HepG2 (cell line): ENCODE measurements around the gene ZNF492. TPM values are rescaled to one million over a fixed set of nuclear protein-coding genes. Genes with fewer than 3 reads are reported as not detected.

ENCODE experiments used
- ATAC-seq: fragments of 200-7000 bp; cut with Tn5 transposase; 3 replicates; pipeline ENCODE4 v1.9.1; 2020; ENCODE audit warnings: mild to moderate bottlenecking, moderate library complexity
- BruUV-seq: library from RNA; stranded (reverse); fragments of 400-500 nt; replicated peaks from 2 replicates; lab custom pipeline; 2021; lab: Mats Ljungman, UMichigan
- CTCF ChIA-PET: fragments of 300-600 bp; formaldehyde crosslinking; extraction: SDS; loops from one replicate; lab custom pipeline; 2021; ENCODE audit warnings: low total read pairs, inconsistent platforms, low intra/inter-chr PET ratio; lab: Yijun Ruan, JAX
- POLR2A ChIA-PET: fragments of 350-600 bp; sonication (Branson Sonifier 250); formaldehyde crosslinking; loops from one replicate; lab custom pipeline; 2020; ENCODE audit warnings: antibody characterized with exemption, inconsistent platforms; lab: Yijun Ruan, JAX
- DNase-seq: peaks from one replicate; pipeline ENCODE4 v3.0.0-alpha.2; 2015; ENCODE audit warnings: low spot score
- FAIRE-seq: peaks from 3 replicates; lab custom pipeline; 2011; peaks lifted over from hg19 to GRCh38; lab: Jason Lieb, UNC
- H2AFZ ChIP-seq: one replicate; pipeline ENCODE4 v1.6.1; 2011; ENCODE audit warnings: low read length, inconsistent platforms
- H3K27ac ChIP-seq: fragments of 300-600 bp; 3 replicates; pipeline ENCODE4 v1.8.0; 2011; ENCODE audit warnings: mixed run types, mild to moderate bottlenecking, mixed read lengths, low read length, inconsistent platforms; ENCODE audit not compliant: insufficient read depth; ENCODE audit errors: extremely low read length
- H3K27me3 ChIP-seq, 2 experiments: fragments of 200-600 bp in 1 of 2; 2 replicates in 1 of 2; 3 replicates in 1 of 2; pipeline versions ENCODE4 v1.6.0 to v1.8.0; 2011; ENCODE audit warnings: low read length in 2 of 2, mild to moderate bottlenecking in 2 of 2, moderate library complexity in 2 of 2, inconsistent platforms in 1 of 2; ENCODE audit not compliant: insufficient read depth in 2 of 2, control insufficient read depth in 1 of 2
- H3K36me3 ChIP-seq, 2 experiments: fragments of 200-600 bp in 1 of 2; replicated peaks in 1 of 2; 2 replicates in 1 of 2; 3 replicates in 1 of 2; pipeline versions ENCODE4 v1.5.1 to v1.8.0; 2011; ENCODE audit warnings: low read length in 2 of 2, inconsistent platforms in 1 of 2; ENCODE audit not compliant: insufficient read depth in 2 of 2, control insufficient read depth in 1 of 2
- H3K4me1 ChIP-seq: 2 replicates; pipeline ENCODE4 v1.5.1; 2012; ENCODE audit warnings: low read length, inconsistent platforms; ENCODE audit not compliant: insufficient read depth
- H3K4me2 ChIP-seq: 2 replicates; pipeline ENCODE4 v1.6.0; 2011; ENCODE audit warnings: low read depth, low read length, inconsistent platforms
- H3K4me3 ChIP-seq, 3 experiments: fragments of 200-600 bp in 1 of 3; sonication (generic), shearing (Covaris generic) in 1 of 3; replicated peaks in 1 of 3; 2 replicates each; pipeline ENCODE4 v1.5.1; 2011 to 2016; ENCODE audit warnings: low read length in 3 of 3, inconsistent platforms in 2 of 3, low read depth in 2 of 3, mild to moderate bottlenecking in 2 of 3, control low read depth in 1 of 3, mixed read lengths in 1 of 3; ENCODE audit not compliant: insufficient read depth in 1 of 3
- H3K79me2 ChIP-seq: one replicate; pipeline ENCODE4 v1.6.1; 2011; ENCODE audit warnings: low read length, inconsistent platforms; ENCODE audit not compliant: insufficient read depth
- H3K9ac ChIP-seq: 2 replicates; pipeline ENCODE4 v1.6.0; 2011; ENCODE audit warnings: mild to moderate bottlenecking, low read depth, low read length, inconsistent platforms; ENCODE audit not compliant: insufficient read depth
- H3K9me3 ChIP-seq: 2 replicates; pipeline ENCODE4 v1.5.1; 2012; ENCODE audit warnings: mild to moderate bottlenecking, low read length
- H4K20me1 ChIP-seq: 2 replicates; pipeline ENCODE4 v1.6.0; 2011; ENCODE audit warnings: inconsistent platforms, mild to moderate bottlenecking, low read length, moderate library complexity; ENCODE audit not compliant: insufficient read depth
- ARID5B ChIP-seq: IDR thresholded peaks from 2 replicates; pipeline ENCODE4 v1.4.0; 2020; ENCODE audit warnings: mild to moderate bottlenecking, missing genetic modification reagents
- BRD4 ChIP-seq: sonication (generic); formaldehyde crosslinking; IDR thresholded peaks from 2 replicates; pipeline ENCODE4 v1.4.0; 2020; ENCODE audit warnings: missing genetic modification reagents
- HMG20B ChIP-seq: conservative IDR thresholded peaks from 2 replicates; pipeline ENCODE4 v1.6.1; 2016; ENCODE audit warnings: missing genetic modification reagents, missing compliant biosample characterization
- RORA ChIP-seq: sonication (generic); formaldehyde crosslinking; IDR thresholded peaks from 2 replicates; pipeline ENCODE4 v1.5.0; 2020; ENCODE audit warnings: mild to moderate bottlenecking, missing genetic modification reagents, moderate library complexity
- SOX6 ChIP-seq, 2 experiments: fragments of 450-650 bp in 1 of 2; sonication (generic) in 1 of 2; formaldehyde crosslinking in 1 of 2; IDR thresholded peaks; 2 replicates each; pipeline versions ENCODE4 v1.4.0 to v1.6.1; 2017 to 2020; ENCODE audit warnings: antibody characterized with exemption in 1 of 2, mild to moderate bottlenecking in 1 of 2, missing genetic modification reagents in 1 of 2
- ZBTB34 ChIP-seq: sonication (generic); formaldehyde crosslinking; IDR thresholded peaks from 2 replicates; pipeline ENCODE4 v1.8.0; 2022; ENCODE audit warnings: mild to moderate bottlenecking, missing genetic modification reagents
- ZNF329 ChIP-seq: sonication (generic); formaldehyde crosslinking; IDR thresholded peaks from 2 replicates; pipeline ENCODE4 v1.9.0; 2021; ENCODE audit warnings: low read depth, mild to moderate bottlenecking, missing genetic modification reagents
- ZNF652 ChIP-seq: IDR thresholded peaks from 2 replicates; pipeline ENCODE4 v1.6.1; 2016; ENCODE audit warnings: low read depth, borderline replicate concordance
- ZNF781 ChIP-seq: sonication (generic); formaldehyde crosslinking; IDR thresholded peaks from 2 replicates; pipeline ENCODE4 v1.5.1; 2020; ENCODE audit warnings: borderline replicate concordance, mild to moderate bottlenecking, missing genetic modification reagents; ENCODE audit errors: not compliant biosample characterization
- WGBS: methylation state at CpG from one replicate; pipeline ENCODE4 v1.1.6; 2017; ENCODE audit warnings: low lambda C conversion rate; 5-methylcytosine and 5-hydroxymethylcytosine counted together
- in situ Hi-C: cut with HindIII; loops from 2 replicates; pipeline ENCODE4 v1.10.0; 2017; ENCODE audit warnings: low pct_unique_long_range_greater_than_20kb; ENCODE audit not compliant: extremely low pct_ligation_motif_present
- intact Hi-C: fragments of 100-400 bp; cut with micrococcal nuclease; formaldehyde crosslinking; loops from one replicate; pipeline ENCODE4 v1.10.0; 2022; ENCODE audit not compliant: unreplicated experiment
- polyA plus RNA-seq, 8 experiments: library from polyadenylated mRNA; depleted of rRNA in 3 of 8; stranded (reverse) in 7 of 8; unstranded in 1 of 8; fragments of >200 nt; fragmentation: Illumina TruSeq in 4 of 8; extraction: Trizol in 4 of 8; gene quantifications; 2 replicates each; pipeline versions ENCODE4 v1.2.1 to v1.2.3, GENCODE V29; 2011 to 2016; ENCODE audit warnings: low read depth in 4 of 8, missing spikeins in 1 of 8, mixed read lengths in 1 of 8; ENCODE audit not compliant: insufficient read depth in 1 of 8
- total RNA-seq, 5 experiments: library from RNA; depleted of rRNA; stranded (reverse); fragments of >200 nt; fragmentation: Illumina TruSeq; extraction: Trizol; gene quantifications; 2 replicates each; pipeline ENCODE4 v1.2.3, GENCODE V29; 2016; ENCODE audit warnings: low read depth in 1 of 5

The ZNF492 gene
- total and polyA plus RNA-seq, 2 of the 13 experiments (the other 11 are each of a cell fraction or from before 2014, with no cell fraction given), result not detected

GRCh38 chr19:22622901-22623840 lies 11.0 kb upstream of the ZNF492 start:
- no peak for DNase-seq

GRCh38 chr19:22623841-22624221 lies 10.3 kb upstream of the ZNF492 start:
- Histone ChIP-seq H3K79me2 (no peaks in the 10 kb centered on the region), H3K4me2 (no peak overlapping the region), H3K4me1 (no peaks in the 10 kb centered on the region), H3K36me3 (no peaks in the 10 kb centered on the region), H3K27ac (no peak overlapping the region), H2AFZ (no peak overlapping the region), H3K9ac (no peak overlapping the region), H3K9me3 (peaks cover 81% of the 10 kb centered on the region), H3K4me3 (no peak overlapping the region), H4K20me1 (no peaks in the 10 kb centered on the region), H3K27me3 (no peaks in the 10 kb centered on the region)
- in situ Hi-C loops, result no loop called here
- WGBS, result 20% methylated on average over 1 of the region's 16 CpGs
- BruUV-seq, result no TSS peak
- FAIRE-seq (no peak), DNase-seq (no peak), ATAC-seq (no peak)
- intact Hi-C loops, result no loop called here
- POLR2A ChIA-PET, result no interaction called here
- CTCF ChIA-PET, result no interaction called here
- TF ChIP-seq BRD4 (CRISPR knock-in tag), result no peak
- no peak for TF ChIP-seq SOX6 (IDR thresholded peaks at IDR 0.05)
- TF ChIP-seq SOX6 (CRISPR knock-in tag; IDR thresholded peaks at IDR 0.05), result no peak
- TF ChIP-seq ARID5B (CRISPR knock-in tag), result no peak
- TF ChIP-seq ZNF652 (CRISPR knock-in tag), result no peak
- no peak for TF ChIP-seq RORA

More at GRCh38 chr19:22622901-22623840, 11.0 kb upstream of the ZNF492 start:
- H4K20me1 ChIP-seq, result no peaks in the 10 kb centered on the region
- H3K4me3 ChIP-seq, result no peak overlapping the region
- no peak overlapping the region for H3K4me2 ChIP-seq
- BruUV-seq, result no TSS peak
- in situ Hi-C loops (no loop called here), intact Hi-C loops (no loop called here)
- ChIA-PET POLR2A (no interaction called here), CTCF (no interaction called here)
- H3K79me2 ChIP-seq, result no peaks in the 10 kb centered on the region
- H3K9me3 ChIP-seq, result peaks cover 81% of the 10 kb centered on the region
- no peaks in the 10 kb centered on the region for H3K36me3 ChIP-seq
- no peak for TF ChIP-seq ZNF329 (CRISPR knock-in tag)
- no peak for TF ChIP-seq ZBTB34 (CRISPR knock-in tag)
- TF ChIP-seq ZNF781 (CRISPR knock-in tag), result no peak
- TF ChIP-seq HMG20B (CRISPR knock-in tag), result no peak
- WGBS, result 78% methylated on average over 16 of the region's 71 CpGs
- H3K27ac ChIP-seq, result no peak overlapping the region
- no peak for ATAC-seq
- FAIRE-seq, result no peak
- H3K9ac ChIP-seq, result no peak overlapping the region
- no peaks in the 10 kb centered on the region for H3K4me1 ChIP-seq
- H3K27me3 ChIP-seq, result no peaks in the 10 kb centered on the region
- H2AFZ ChIP-seq, result no peak overlapping the region
